ENCODE results near the gene CSRP3. TPM values are rescaled to one million over a fixed set of nuclear protein-coding genes. Genes with fewer than 3 reads are reported as not detected.
"Not testable (repeated sequence)": the region's sequence is repeated elsewhere in the genome, so short reads cannot be mapped to it uniquely, and the experiment has no call there.

Gene CSRP3
- total RNA-seq, 6 experiments from 2014 or later: 0.22 to 0.81 TPM; not detected in 4

DNA sequence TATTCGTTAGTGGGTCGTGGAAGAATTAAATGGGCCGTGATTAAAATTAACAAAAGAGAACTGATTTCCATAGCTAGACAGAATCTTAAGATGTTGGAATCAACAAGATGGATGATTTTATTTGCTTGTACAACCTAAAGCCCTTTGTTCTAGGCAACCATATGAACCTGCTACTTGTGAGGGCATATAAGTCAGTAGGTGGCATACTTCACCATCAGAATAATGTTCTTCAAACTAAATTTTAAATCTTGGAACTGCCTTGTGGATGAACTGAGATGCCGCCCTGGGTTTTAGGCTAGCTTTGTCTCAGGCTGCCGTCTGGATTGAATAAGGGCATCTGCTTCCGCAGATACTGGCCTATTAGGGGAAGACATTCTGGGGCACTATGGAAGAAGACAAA, 40.9 kb downstream of the CSRP3 start:
- Histone ChIP-seq H3K9me3 (no peaks in the 10 kb centered on the region), H3K36me3 (no peaks in the 10 kb centered on the region), H3K27ac (no peak overlapping the region), H3K27me3 (no peaks in the 10 kb centered on the region), H3K4me3 (no peak overlapping the region), H3K4me1 (no peaks in the 10 kb centered on the region)
- DNase-seq (no peak), ATAC-seq (no peak)
- intact Hi-C loops (cut with DNase I): no loop called here
- WGBS (ENCODE audit: insufficient coverage, low coverage, low lambda C conversion rate, missing lambda C conversion rate): 83% methylated on average over 6 of the region's 6 CpGs
- TF ChIP-seq, protein P1, sequence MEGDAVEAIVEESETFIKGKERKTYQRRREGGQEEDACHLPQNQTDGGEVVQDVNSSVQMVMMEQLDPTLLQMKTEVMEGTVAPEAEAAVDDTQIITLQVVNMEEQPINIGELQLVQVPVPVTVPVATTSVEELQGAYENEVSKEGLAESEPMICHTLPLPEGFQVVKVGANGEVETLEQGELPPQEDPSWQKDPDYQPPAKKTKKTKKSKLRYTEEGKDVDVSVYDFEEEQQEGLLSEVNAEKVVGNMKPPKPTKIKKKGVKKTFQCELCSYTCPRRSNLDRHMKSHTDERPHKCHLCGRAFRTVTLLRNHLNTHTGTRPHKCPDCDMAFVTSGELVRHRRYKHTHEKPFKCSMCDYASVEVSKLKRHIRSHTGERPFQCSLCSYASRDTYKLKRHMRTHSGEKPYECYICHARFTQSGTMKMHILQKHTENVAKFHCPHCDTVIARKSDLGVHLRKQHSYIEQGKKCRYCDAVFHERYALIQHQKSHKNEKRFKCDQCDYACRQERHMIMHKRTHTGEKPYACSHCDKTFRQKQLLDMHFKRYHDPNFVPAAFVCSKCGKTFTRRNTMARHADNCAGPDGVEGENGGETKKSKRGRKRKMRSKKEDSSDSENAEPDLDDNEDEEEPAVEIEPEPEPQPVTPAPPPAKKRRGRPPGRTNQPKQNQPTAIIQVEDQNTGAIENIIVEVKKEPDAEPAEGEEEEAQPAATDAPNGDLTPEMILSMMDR (IDR thresholded peaks at IDR 0.05): no peak
- no peak for TF ChIP-seq POLR2A (IDR thresholded peaks at IDR 0.05)

GRCh38 chr11:19156892-19157291, 44.9 kb downstream of the CSRP3 start:
- WGBS (ENCODE audit: insufficient coverage, low coverage, low lambda C conversion rate, missing lambda C conversion rate): 75% methylated on average over 3 of the region's 3 CpGs
- intact Hi-C loops (cut with DNase I): no loop called here
- no peaks in the 10 kb centered on the region for H3K36me3 ChIP-seq
- H3K4me3 ChIP-seq: no peak overlapping the region
- no peaks in the 10 kb centered on the region for H3K9me3 ChIP-seq
- no peak for ATAC-seq
- TF ChIP-seq, protein P1 (IDR thresholded peaks at IDR 0.05): no peak
- no peak for TF ChIP-seq POLR2A (IDR thresholded peaks at IDR 0.05)
- no peak overlapping the region for H3K27ac ChIP-seq
- H3K27me3 ChIP-seq: no peaks in the 10 kb centered on the region
- DNase-seq: no peak
- H3K4me1 ChIP-seq: no peaks in the 10 kb centered on the region

- Histone ChIP-seq H3K36me3 (no peaks in the 10 kb centered on the region), H3K27me3 (no peaks in the 10 kb centered on the region), H3K4me1 (no peaks in the 10 kb centered on the region), H3K27ac (no peak overlapping the region), H3K4me3 (no peak overlapping the region), H3K9me3 (no peaks in the 10 kb centered on the region)
- no peak for TF ChIP-seq POLR2A (IDR thresholded peaks at IDR 0.05)
- intact Hi-C loops (cut with DNase I): no loop called here
- 83% methylated on average over 3 of the region's 3 CpGs for WGBS (ENCODE audit: insufficient coverage, low coverage, low lambda C conversion rate, missing lambda C conversion rate)
- DNase-seq (no peak), ATAC-seq (no peak)
These were observed 56.5 kb downstream of the CSRP3 start for GRCh38 chr11:19145319-19145718.

DNA sequence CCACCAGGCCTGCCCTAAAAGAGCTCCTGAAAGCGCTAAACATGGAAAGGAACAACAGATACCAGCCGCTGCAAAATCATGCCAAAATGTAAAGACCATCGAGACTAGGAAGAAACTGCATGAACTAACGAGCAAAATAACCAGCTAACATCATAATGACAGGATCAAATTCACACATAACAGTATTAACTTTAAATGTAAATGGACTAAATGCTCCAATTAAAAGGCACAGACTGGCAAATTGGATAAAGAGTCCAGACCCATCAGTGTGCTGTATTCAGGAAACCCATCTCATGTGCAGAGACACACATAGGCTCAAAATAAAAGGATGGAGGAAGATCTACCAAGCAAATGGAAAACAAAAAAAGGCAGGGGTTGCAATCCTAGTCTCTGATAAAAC, 64.9 kb downstream of the CSRP3 start:
- DNase-seq; H3K36me3 ChIP-seq; H3K27me3 ChIP-seq; ATAC-seq; intact Hi-C loops (cut with DNase I); H3K4me1 ChIP-seq; H3K9me3 ChIP-seq; H3K4me3 ChIP-seq; H3K27ac ChIP-seq: not testable (repeated sequence)
- 88% methylated on average over 4 of the region's 4 CpGs for WGBS (ENCODE audit: insufficient coverage, low coverage, low lambda C conversion rate, missing lambda C conversion rate)

DNA sequence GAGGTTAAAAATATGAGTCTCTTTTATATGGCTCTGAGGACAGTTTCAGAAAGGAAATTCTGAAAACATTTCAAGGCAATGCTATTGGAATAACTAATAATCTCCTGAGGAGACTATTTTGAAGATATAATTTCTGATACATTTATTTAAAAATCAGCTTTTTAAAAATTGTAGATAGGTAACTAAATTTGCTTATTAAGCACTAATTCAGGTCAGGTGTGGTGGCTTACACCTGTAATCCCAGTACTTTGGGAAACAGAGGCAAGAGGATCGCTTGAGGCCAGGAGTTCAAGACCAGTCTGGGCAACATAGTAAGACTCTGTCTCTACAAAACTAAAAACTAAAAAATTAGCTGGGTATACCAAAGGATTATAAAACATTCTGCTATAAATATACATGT, 67.8 kb downstream of the CSRP3 start:
- DNase-seq: no peak

More for the DNA sequence above, 67.8 kb downstream of the CSRP3 start:
- no peaks in the 10 kb centered on the region for H3K9me3 ChIP-seq
- H3K4me1 ChIP-seq: no peaks in the 10 kb centered on the region
- H3K4me3 ChIP-seq: no peak overlapping the region
- WGBS (ENCODE audit: insufficient coverage, low coverage, low lambda C conversion rate, missing lambda C conversion rate): 90% methylated on average over 1 of the region's 1 CpG
- no peak for TF ChIP-seq POLR2A (IDR thresholded peaks at IDR 0.05)
- TF ChIP-seq, protein P1 (IDR thresholded peaks at IDR 0.05): no peak
- no peaks in the 10 kb centered on the region for H3K36me3 ChIP-seq
- no peak for ATAC-seq
- intact Hi-C loops (cut with DNase I): no loop called here
- H3K27me3 ChIP-seq: no peaks in the 10 kb centered on the region
- no peak overlapping the region for H3K27ac ChIP-seq

Other genes with a start within 250 kb of the CSRP3 start
- not detected for gene MRGPRX2, start 141.3 kb downstream of the CSRP3 start, total RNA-seq
- 1 to 10 TPM in 5 of 6 experiments, under 1 TPM in 1; 0.73 to 4.2 (median 2.2) TPM for gene ZDHHC13, start 84.8 kb downstream of the CSRP3 start, total RNA-seq
- 1 to 10 TPM in 1 of 6 experiments, under 1 TPM in 4, not detected in 1; 0.19 to 2.0 (median 0.49) TPM for gene E2F8, start 39.0 kb upstream of the CSRP3 start, total RNA-seq

Data from right lobe of liver (tissue), 6 donors.